Activated CD8-positive, alpha-beta memory T cell treated with anti-CD3 and anti-CD28 coated beads for 4 hours (primary cell): Measurements from ENCODE around the gene COL18A1.
"Not testable (repeated sequence)": the region's sequence is repeated elsewhere in the genome, so short reads cannot be mapped to it uniquely, and the experiment has no call there.

ENCODE experiments used
- DNase-seq, 2 donors: peaks; one replicate each; pipeline ENCODE4 v3.0.0-alpha.2; 2020; ENCODE audit warnings: low read depth in 2 of 2

COL18A1 gene

DNA sequence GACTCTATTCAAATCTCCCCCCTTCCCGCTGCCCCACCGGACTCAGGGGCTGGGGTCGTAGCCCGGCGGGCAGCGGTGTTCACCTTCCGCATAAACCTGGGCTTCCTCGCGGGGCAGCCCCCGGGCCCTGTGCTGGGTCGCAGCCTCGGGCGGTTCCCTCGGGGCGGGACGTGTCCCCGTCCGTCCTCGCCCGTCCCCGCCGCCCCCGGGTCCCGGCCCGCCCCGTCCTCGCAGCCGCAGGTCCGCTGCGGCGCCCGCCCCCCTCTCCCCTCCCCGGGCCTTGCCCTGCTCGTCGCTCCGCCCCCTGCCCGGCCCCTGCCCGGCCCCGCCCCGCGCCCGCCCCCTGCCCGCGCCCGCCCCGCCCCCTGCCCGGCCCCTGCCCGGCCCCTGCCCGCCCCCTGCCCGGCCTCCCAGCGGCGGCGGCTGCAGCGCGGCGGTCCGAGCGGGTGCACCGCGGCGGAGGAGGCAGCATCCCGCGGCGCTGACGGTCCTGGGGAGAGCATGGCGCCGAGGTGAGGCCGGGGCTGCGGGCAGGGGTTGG is at the start of gene COL18A1:
Gene COL18A1 (plus strand): TSS at position 436 of the 541 bp plus-strand sequence. CDS start 66 bp downstream, at position 502.
- no peak for DNase-seq

DNA sequence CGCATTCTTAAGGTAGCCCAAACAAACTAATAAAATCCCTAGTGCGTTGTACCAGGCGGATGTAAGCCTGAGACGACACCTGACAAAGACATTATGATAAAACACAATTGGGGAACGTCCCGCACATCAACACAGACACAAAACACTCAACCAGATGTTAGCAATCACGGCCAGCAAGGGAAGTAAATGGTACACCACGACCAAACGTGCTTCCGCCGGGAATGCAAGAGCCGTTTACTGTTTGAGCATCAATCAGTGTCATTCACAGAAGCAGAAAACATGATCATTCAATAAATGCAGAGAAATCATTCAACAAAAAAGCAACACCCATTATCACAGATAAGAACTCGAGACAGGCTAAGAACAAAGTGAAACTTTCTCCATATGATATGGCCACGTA is 49.4 kb upstream of the COL18A1 start:
- no peak for DNase-seq

DNA sequence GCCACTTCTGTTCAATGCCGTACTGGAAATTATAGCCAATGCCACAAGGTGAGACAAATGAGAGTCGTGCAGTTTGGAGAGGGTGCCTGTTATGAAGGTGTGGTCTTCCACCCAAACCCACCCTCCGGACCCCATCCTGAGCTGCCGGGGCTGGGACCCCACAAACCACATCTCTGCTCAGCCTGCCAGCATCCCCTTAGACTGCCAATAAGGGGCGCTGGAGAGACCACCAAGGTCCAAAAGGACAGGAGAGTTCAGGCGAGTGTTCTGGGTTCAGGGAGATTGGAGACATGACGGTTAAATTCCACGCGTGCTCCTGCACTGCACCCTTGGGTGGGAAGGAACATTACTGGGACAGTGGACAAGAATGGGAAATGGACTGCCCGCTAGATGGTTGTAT is 48.7 kb upstream of the COL18A1 start:
- DNase-seq: no peak

DNA sequence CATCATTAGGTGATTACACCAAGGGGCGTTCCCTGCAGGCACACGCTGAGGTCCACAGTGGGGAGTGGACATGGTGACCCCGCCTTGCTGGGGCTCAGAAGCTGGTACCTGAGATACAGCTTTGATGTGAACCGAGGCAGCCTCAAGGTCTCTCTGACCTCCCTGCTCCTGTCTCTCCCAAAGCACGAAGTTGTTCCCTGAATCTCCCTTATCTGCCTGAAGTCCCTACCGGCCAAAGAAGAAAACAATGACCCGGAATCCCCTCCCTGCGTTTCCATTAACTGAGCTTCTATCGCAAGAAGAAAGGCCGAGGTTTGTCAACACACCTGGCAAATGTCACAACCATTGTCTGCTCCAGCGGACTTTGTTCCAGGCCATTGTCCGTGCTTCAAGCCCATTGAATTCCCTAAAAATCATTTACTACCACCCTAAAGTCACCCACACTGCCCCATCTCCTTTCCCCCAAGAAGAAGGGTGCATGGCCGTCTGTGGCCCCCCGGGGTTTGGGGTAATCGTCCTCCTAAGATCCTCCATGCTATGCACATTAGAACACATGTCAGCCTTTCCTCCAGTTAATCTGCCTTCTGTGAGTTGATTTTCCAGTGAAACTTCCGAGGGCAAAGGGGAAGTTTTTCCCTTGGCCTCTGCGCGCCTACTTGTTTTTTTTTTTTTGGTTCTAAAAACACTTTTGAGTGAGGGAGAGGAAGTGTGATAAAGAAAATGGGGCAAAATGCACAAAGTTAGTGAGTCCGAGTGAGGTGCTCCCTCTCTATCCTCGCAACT is 48.1 kb upstream of the COL18A1 start:
- DNase-seq: no peak

DNA sequence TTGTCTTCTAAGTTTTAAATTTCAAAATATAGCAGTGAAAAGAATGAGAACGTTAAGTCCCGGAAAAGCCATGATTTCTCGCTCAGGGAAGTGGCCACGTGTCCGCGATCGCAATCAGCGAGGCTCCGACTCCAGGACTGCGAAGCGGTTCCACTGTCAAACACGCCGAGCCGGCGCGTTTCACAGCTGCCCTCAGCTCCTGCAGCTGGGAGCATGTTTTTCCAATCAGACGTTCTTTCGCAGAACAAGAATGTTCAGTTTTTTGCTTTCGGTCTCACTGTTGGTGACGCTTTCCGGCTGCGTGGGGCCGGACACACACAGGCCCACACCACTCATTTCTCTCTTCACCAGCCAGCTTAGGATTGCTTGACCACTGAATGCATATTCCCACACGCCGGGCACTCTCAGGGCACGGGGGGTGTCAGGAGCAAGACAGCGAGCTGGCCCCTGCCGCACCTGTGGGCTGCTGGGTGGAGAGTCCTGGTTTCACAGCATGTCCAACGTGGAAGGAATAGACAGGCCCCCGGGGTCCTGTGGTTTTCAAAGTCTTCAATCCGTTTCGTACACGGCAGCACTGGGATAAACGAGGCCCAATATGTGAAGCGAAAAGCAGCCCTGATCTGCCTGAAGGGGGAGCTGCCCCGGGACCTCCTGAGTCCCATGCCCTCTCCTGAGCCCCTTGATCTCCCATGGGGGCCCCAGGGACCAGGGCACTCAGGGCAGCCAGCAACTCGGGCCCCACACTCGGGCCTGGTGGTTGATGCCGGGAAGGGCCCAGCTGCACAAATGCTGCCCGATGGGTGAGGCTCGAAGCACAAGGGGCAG is 47.3 kb upstream of the COL18A1 start:
- DNase-seq: no peak

DNA sequence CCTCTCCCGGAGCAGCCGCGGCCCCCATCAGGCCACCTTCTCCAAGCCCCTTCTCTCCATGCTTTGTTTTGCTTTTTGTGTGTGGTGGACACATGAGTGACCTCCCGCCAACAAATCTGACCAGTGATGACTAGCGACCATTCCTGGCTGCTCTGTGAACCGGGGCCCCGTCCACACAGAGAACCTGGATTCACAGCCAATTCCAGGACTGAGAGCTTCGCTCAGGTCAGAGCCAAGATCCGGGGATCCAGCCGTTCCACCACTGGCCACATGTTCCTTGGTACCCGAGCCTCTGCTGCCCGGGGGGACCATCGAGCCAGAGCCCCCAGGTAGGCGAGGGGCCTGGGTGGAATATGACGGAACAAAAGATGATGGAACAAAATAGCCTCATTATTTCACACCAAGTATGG is 46.7 kb upstream of the COL18A1 start:
- no peak for DNase-seq

DNA sequence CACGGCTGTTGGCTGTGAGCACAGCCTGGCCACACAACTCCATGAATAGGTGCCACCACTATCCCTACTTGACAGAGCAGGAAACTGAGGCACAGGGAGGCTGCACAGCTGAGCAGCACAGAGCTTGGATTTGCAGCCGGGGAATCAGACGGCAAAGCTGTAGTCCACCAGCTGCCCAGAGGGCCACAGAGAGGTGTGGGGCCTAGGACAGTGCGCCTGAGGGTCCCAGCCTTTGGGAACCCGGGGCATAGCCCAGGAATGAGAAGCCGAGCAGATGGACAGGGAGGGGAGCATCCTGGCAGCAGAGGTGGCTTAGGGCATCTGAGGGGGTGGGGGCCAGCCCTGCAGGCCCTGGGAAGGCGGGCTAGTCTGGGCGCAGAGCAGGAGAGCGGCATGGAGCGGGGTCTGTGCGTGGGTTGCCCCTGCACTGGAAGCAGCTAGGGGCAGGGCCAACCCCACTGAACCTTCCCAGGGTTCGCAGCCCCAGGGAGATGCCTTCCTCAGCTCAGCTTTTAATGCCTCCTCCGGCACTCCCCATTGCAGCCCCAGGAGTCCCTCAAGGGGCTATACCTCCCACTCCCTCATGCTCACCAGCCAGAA is 46.2 kb upstream of the COL18A1 start:
- no peak for DNase-seq

DNA sequence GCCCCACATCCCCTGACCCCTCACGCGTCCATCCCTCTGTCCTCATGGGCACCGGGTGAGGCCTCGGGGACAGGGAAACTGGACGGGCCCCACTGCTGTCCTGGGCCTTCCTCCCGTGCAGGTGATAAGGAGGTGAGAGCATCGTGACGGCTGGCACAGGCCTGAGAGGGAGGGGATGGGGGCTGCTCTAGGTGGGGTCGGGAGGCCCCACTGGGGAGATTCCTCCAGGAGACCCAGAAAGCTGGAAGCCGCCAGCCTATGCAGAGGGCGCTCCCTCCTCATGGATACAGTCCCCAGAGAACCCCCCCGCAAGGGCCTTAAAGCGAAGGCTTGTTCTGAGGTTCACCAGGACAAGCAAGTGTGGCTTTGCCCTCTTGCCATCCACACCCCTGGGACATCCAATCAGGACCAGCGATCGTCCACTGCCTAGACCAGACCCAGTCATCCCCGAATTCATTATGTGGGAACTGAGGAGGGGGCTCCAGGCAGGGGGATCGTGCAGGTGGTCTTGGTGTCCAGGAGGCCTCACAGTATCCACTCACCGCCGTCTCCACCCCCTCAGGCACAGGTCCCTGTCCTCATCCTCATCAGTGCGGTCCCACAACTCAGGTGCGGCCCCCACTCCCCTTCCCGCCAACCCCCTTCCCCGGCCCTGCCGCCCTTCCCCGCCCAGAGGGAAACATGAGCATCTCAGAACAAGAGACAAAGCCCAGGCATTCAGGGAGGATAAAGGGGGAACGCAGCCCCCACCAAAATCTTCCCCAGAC is 45.3 kb upstream of the COL18A1 start:
- DNase-seq: no peak

DNA sequence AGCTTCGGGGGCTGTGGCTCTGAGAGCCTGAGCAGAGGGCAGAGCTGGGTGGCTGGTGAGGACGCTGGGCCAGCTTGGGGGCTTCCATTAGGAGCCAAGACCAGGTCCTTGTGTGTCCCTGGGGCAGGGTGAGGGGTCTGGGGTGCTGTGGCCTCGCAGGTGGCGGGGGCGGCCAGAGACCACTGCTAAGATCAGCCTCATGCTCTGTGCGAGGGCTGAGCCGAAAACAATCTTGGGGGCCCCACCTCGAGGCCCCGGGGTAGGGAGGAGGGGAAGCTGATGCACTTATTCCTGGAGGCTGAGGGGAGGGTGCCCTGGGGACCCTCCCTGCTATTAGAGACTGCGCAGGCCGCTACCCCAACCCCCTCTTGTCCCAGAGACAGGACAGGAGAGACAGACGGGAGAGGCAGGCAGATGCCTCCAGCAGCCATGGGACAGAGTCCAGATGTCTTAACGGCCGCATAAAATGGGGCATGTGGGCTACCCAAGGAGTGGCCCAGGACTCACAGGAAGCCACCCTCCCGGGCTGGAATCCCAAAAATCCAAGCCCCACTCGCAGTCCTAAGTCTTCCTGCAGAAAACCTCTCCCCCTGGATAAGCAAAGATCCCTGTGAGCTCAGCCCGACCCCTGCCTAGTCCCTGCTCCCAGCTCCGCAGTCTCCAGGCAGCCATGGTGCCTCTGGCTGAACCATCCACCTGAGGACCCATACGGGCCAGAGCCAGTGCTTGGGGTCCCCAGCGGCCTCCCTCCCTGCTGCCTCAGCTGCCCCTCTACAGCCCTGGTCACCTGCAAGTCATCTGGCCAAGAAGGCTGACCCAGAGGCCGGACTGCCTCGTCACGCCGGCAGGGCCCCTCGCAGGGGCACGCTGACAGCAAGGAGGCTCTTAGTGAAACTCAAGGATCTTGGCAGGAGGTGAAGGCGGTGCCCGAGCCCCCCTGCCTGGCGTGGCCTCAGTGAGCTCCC is 43.6 kb upstream of the COL18A1 start:
- DNase-seq: no peak

DNA sequence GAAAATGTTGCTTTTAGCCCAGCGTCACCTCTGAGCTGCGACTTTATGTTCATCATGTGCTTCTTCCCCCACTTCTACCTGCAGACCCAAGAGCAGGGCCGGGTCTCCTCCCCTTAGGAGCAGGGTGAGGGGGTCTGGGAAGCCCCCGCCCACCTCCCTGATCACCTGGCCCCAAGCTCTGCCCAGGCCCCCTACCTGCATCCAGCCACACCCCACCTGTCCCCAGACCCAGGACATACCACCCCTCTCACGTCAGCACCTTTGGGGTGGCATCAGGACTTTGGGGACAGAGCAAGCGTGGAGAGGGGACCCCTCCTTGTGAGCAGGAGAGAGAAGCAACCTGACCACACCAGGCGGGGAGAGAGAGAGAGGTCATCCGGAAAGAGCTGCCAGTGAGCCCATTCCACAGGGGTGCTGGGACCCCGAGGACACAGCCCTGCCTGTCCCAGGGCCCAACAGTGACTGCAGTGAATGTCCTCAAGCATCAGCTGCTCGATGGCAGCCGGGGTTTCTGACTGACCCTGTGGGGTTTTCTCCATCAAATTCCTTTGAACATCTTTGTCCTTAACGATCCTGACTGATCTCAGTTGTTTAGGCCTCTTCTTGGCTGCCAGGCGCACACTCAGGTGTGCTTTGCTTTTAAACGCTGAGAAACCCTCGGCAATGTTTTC is 42.8 kb upstream of the COL18A1 start:
- no peak for DNase-seq

DNA sequence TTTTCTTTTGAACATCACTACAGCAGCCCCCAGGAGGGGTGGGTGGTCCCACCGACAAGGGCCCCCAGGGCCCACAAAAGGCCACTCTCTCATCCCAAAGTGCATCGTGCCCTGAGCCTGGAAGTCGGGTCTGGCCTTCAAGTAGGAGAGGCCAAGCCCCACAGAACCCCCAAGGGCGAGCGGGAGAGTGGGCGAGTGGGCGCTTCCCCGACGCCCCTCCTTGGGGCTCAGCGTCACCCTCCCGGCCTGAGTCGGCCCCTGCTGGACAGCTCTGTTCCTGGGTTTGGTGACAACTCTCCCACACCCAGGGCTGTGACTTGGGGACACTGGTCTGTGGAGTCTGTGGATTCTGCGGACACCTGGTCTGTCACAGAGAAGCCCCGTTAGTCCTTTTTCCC is 42.2 kb upstream of the COL18A1 start:
- DNase-seq: no peak

DNA sequence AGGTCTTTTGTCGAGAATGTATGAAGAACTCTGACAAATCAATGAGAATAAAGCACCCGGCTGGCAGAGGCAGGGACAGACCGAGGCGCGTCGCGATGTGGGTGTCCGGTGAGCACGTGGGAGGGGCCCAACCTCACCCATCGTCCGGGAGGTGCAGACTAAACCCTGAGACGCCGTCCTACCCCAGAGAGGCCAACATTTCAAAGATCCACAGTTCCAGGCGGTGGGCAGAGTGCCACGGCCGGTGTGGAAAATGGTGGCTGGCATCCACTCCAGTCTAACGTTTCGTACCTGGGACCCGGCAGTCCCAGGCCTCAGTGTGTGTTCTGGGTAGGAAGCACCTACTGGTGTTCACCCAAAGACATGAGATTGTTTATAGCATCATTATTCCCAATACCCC is 41.7 kb upstream of the COL18A1 start:
- not testable (repeated sequence) for DNase-seq

DNA sequence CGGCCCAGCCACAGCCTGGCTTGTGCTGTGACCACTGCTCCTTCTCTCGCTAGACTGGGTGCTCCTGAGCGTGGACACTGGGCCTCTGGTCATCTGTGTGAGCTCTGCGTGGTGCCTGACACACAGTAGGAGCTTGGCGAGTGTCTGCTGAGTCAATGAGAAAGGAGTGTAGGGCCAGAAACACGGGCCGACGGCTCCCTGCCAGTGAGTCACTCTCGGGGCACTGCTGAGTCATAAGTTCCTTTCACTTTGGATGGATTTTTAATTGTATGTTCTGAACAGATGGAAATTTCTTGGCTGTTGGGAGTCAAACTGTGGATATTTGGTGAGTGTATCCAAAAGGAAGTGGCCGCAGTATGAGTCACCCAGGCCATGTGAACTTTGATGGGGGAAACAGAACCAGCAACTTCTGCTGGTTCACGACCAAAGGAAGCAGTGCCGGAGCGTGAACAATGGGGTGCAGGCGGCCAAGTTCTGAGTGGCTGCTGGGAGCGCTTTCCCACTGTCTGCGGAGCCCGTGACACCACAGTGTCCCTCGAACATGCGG is 41.0 kb upstream of the COL18A1 start:
- no peak for DNase-seq

DNA sequence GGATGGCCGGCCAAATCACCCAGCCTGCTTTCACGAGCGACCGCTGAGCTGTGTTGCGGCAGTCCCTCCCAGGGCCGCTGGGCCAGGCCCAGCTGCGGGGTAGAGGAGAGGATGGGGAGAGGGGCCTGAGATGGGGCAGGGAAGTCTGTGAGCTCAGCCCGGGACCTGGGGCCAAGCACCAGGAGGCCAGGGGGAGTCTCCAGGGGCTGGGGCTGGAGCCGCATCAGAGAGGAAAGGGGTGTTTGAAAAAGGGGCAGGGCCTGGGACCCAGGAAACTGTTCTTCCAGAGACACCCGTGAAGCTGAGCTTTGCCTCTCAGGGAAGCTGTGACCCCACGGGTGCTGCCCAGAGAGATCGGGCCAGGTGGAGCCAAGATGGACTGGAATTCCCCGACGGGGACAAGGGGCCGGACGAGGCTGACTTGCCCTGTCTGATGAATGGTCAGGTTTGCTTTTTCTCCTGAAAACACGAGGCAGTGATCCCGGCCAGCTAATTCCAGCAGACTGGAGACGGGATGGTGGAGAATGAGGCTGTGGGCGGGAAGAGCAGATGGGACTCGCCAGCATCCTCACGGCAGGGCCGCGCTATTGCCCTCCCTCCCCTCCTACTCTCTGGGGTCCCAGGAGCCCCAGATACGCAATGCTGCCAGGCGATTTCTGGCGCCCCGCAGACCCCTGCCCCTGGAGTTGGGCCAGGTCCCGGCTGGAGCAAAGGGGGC is 40.3 kb upstream of the COL18A1 start:
- DNase-seq: no peak

DNA sequence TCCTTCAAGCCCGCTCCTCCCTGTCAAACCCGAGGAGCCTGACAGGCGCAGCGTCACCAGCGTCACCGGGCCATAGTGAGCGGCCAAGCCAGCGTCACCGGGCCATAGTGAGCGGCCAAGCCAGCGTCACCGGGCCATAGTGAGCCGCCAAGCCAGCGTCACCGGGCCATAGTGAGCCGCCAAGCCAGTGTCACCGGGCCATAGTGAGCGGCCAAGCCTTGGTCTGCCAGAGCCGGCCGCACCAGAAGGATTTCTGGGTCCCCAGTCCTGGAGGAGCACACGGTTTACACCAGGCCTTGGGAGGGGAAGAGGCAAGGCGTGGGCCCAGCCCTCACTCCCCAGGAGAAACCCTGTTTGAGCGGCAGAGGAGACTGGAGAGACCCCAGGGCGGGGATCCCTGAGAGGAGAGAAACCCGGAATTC is 39.8 kb upstream of the COL18A1 start:
- no peak for DNase-seq

DNA sequence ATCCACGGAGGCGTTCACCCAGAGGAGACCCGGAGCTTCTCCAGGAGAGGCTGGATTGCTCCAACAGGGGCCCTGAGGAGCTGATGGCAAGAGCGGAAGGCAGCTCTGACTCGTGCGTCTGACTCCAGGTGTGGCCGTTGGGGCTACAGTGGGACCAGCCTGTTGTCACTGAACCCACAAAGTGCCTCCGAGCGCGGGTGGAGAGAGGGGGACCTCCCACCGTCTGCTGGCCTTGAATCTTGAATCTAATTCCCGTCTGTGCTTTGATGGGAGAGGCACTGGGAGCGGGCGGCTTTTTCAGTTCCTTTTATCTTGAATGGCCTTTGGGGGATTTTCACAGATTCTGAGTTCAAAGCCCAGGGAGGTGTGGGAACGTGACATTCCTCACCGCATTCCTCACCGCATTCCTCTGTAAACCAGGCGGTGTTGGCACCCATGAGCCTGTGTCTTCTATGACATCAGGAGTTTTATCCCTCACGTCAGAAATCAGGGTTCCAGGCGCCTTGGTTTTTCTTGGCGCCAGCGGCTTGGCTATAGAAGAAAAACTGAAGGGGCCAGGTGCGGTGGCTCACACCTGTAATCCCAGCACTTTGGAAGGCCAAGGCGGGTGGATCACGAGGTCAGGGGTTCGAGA is 39.2 kb upstream of the COL18A1 start:
- DNase-seq: no peak

DNA sequence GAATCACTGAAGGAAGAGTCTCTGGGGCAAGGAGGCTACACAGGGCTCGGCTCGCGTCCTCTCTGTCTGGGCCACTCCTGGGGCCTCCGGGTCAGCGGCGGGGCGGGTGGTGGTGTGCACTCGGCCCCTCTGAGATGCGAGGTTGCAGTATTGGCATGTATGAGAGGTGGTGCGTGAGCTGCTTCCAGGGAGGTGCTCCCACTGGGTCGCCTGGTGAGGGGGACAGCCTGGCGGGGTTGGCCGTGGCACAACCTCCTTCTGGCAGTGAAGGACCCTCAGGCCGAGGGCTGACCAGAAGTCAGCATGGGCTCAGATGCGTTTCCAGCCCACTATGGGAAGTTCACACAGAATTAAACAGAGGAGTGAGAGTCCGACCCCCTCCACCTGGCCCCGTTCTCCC is 38.5 kb upstream of the COL18A1 start:
- DNase-seq: no peak

DNA sequence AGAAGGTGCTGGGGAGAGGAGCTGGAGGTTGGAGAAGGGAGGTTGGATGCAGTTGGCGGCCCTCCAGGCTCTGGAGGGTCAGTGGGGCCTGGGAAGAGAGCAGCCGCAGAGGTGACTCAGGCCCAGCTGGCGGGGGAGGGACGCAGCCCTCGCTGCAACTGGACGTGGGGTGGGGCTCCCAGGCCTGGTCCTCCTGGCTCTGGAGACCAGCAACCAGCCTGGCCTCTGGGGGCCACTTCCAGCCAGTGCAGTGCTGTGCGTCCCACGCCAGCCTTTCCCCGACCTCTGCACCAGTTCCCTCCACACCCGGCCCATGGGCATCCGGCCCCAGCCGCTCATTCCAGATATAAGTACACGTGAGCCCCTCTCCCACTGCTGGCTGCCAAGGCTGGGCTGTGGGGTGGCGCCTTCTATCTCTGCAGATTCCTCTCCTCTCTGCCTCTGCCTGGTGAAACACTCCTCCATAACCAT is 38.0 kb upstream of the COL18A1 start:
- DNase-seq: no peak
